Epidermal melanocyte (primary cell): ENCODE measurements around the gene DNAH11.
"Not testable (repeated sequence)": the region's sequence is repeated elsewhere in the genome, so short reads cannot be mapped to it uniquely, and the experiment has no call there.

Experiments
- DNase-seq: peaks from one replicate; pipeline ENCODE4 v3.0.0; 2011; ENCODE audit warnings: low spot score; ENCODE audit not compliant: insufficient read length

DNAH11 gene

GRCh38 chr7:21706131-21706530, 163.3 kb downstream of the DNAH11 start:
- DNase-seq, result no peak

GRCh38 chr7:21707566-21707965, 164.7 kb downstream of the DNAH11 start:
- no peak for DNase-seq

- DNase-seq, result no peak
These were observed 165.3 kb downstream of the DNAH11 start for GRCh38 chr7:21708096-21708495.

GRCh38 chr7:21717323-21717722, 174.5 kb downstream of the DNAH11 start:
- DNase-seq, result no peak

GRCh38 chr7:21718391-21718790, 175.6 kb downstream of the DNAH11 start:
- DNase-seq, result no peak

- no peak for DNase-seq
These were observed 177.0 kb downstream of the DNAH11 start for GRCh38 chr7:21719846-21720245.

- DNase-seq, result no peak
These were observed 179.5 kb downstream of the DNAH11 start for GRCh38 chr7:21722371-21722770.

- DNase-seq, result no peak
These were observed 181.7 kb downstream of the DNAH11 start for GRCh38 chr7:21724562-21724961.

- DNase-seq, result no peak
These were observed 187.6 kb downstream of the DNAH11 start for GRCh38 chr7:21730399-21730798.

GRCh38 chr7:21731977-21732376, 189.1 kb downstream of the DNAH11 start:
- no peak for DNase-seq

GRCh38 chr7:21732956-21733355, 190.1 kb downstream of the DNAH11 start:
- not testable (repeated sequence) for DNase-seq

GRCh38 chr7:21733837-21734236, 191.0 kb downstream of the DNAH11 start:
- DNase-seq, result no peak

- DNase-seq, result no peak
These were observed 200.7 kb downstream of the DNAH11 start for GRCh38 chr7:21743493-21743892.

GRCh38 chr7:21746949-21747348, 204.1 kb downstream of the DNAH11 start:
- no peak for DNase-seq

GRCh38 chr7:21747806-21748205, 205.0 kb downstream of the DNAH11 start:
- no peak for DNase-seq

GRCh38 chr7:21749378-21749777, 206.5 kb downstream of the DNAH11 start:
- no peak for DNase-seq

GRCh38 chr7:21753071-21753470, 210.2 kb downstream of the DNAH11 start:
- no peak for DNase-seq

GRCh38 chr7:21754963-21755362, 212.1 kb downstream of the DNAH11 start:
- DNase-seq, result no peak

- DNase-seq, result no peak
These were observed 214.9 kb downstream of the DNAH11 start for GRCh38 chr7:21757537-21758282.

GRCh38 chr7:21758286-21758685, 215.4 kb downstream of the DNAH11 start:
- no peak for DNase-seq

GRCh38 chr7:21762469-21762868, 219.6 kb downstream of the DNAH11 start:
- DNase-seq, result no peak

- no peak for DNase-seq
These were observed 221.0 kb downstream of the DNAH11 start for GRCh38 chr7:21763818-21764217.

- no peak for DNase-seq
These were observed 223.4 kb downstream of the DNAH11 start for GRCh38 chr7:21766218-21766617.
